ENCODE measurements around the gene NFX1.
A peak's percentile ranks its signal among the peaks of the same experiment; 100 is the strongest.
"Not testable (repeated sequence)": the region's sequence is repeated elsewhere in the genome, so short reads cannot be mapped to it uniquely, and the experiment has no call there.

Gene NFX1

DNA sequence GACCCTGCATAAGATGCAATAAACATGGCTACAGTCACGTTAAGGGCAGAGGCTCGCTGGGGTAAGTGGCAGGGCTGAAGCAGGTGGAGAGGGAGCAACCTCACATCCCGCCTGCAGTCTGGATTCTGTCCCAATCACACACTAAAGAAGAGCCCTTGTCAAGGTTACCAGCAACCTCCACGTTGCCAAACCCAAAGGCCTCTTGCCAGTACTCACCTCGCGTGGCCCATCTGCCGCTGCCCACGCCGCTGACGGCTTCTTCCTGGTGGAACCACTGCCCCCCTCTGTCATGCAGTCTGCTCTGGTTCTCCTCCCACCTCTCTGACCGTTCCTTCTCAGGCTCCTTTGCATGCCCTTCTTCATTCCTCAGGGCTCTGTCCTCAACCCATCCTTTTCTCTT is 103.3 kb downstream of the NFX1 start:
- DNase-seq = peak in 1 of 2 experiments; percentile 10

DNA sequence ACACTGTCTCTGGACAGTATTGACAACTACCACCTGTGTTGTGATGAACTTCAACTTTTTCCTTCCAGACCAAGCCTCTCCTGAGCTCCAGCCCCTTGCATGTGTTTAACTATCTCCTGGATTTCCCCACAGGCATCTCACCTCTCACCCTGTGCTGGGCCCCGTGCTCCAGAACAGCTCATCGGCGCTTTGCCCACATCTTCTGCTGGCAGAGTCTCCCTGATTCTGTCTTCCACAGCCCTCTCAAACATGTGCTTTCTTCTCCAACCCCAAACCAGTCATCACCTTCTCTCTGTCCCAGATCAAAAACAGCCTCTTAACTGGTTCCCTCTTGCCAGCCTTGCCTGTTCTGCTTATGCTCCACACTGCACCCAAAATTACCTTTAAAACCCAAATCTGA is 103.7 kb downstream of the NFX1 start:
- not testable (repeated sequence) for DNase-seq

DNA sequence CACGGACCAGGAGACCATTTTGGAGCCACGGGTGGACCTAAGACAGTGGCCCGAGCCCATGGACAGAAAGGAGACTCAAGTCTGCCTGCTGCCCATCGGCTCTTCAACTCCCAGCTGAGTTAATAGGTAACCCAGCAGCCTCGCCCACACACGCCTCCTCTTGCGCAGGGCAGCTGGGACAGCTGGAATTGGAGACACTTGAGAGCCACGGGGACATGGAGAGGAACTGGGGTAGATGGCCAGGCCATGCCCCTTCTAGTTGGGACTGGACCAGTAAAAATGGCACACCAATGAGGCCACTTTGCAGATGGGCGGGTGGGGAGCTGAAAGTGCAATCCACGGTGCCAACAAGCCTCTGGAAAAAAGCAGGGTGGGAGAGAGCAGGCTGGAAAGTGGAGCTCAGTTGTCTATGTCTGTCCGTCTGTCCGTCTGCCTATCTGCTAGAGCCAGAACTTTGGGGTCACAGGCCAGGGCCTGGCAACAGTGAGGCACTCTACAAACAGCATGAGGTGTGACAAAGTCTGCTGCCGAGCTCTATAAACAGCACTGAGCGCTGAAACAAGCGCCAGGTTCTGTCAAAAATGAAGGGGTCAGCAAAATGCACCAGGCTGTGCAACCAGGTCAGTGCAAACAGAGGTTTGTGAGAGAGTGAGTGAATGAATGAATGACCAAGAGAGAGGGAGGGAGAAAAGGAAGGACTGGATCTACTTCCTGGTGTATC is 105.0 kb downstream of the NFX1 start:
- DNase-seq = not testable (repeated sequence)

DNA sequence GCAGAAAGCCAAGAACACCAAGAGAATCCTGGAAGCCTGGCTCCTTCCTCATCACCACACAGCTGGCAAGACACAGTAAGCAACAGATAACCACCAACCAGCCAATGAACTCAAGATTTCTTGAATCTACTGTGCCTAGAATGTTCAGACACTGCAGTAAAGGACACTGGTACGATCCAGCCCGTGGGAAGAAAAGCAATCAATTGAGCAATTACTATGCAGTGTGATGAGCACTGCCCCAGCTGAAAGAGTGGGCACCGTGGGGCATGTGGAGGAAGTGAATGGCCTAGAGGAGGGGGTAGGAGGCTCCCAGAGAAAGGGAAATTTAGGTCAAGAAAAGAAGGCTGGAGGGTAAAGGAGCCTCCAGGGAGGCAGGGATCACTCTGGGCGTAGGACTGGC is 107.5 kb downstream of the NFX1 start:
- not testable (repeated sequence) for DNase-seq

DNA sequence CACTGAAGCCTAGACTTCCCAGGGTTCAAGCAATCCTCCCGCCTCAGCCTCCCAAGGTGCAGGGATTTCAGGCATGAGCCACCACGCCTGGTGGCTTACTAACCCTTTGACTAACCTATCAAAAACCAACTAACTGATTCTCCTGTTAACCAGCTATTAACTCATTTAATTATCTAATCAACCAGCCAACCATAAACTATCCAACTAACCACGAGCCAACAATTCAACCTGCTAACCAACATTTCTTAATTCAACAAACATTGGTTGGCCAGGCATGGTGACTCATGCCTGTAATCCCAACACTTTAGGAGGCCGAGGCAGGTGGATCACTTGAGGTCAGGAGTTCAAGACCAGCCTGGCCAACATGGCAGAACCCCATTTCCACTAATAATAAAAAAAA is 108.7 kb downstream of the NFX1 start:
- DNase-seq = not testable (repeated sequence)

DNA sequence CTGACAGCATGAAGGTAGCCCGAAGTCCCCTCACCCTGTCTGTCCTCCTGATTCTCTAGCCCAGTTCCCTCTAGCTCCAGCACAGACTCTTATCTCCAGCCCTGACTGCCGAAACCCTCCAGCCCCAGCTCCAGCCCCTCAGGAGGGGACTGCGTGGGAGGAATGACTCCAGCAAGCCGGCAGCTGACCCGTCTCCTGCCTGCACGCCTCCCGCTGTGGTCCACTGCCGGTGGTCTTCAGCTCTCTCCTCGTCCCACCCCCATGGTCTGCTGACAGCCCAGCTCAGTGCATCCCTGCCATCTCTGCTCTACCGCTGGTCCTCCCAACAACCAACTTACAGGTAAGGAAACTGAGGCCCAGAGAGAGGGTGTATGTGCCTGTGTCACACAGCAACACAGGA is 111.5 kb downstream of the NFX1 start:
- not testable (repeated sequence) for DNase-seq

DNA sequence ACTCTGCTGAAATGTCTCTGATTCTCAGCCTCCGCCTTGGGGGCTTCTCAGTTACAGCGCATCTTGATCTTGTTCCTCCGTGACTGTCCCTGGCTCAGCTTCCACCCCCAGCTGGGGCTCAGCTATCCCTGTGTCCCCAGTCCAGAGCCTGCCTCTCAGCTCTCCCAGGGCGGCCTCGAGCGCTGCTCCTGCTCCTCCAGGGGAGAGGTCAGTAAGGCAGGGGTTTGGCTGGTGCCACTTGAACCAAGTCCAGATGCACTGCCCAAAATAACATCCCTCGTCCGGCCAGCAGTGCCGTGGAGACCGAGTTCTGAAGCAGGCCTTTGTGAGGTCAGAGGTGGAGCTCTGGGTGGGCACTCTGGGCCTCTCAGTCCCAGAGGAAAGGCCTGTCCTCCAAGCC is 112.1 kb downstream of the NFX1 start, which contains the start of gene AQP7:
TSS of gene AQP7 (minus strand) at position 198 of the 400 bp plus-strand sequence. CDS start 1,306 bp downstream, outside the sequence.
- DNase-seq = not testable (repeated sequence)

DNA sequence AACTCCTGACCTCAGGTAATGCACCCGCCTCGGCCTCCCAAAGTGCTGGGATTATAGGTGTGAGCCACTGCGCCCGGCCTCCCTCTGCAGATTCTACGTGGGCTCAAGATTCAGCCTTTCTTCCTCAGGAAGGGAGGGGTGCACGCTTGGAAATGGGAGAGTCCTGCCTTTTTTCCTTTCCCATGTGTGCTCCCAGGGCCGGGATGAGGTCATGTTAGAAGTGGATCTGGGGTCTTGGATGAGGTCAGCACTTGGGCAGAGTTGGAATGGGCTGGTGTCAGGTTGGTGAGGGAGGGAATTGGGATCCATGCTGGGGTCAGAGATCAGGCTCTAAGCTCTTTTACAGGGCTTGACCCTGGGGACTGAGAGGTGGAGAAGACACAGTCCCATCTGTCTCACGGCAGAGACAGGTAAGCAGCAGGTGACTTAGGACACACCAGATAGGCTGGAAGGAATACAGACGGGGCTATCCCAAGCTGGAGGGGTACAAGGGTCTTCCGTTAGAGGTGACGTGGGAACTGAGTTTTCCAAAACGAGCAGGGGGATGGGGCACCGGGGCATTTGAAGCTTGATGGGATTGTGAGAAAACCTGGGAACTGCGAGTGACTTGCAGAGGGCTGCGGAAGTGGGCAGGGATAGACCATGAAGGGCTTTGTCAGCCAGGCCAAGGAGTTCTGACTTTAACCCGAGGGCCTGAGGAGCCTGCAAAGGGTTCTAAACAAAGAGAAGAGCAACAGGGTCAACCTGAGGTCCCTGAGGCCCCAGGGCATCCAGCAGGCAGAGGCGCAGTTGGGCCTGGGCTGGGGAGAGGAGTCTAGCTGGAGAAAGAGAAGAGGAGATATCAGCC is 113.8 kb downstream of the NFX1 start:
- no peak for DNase-seq

DNA sequence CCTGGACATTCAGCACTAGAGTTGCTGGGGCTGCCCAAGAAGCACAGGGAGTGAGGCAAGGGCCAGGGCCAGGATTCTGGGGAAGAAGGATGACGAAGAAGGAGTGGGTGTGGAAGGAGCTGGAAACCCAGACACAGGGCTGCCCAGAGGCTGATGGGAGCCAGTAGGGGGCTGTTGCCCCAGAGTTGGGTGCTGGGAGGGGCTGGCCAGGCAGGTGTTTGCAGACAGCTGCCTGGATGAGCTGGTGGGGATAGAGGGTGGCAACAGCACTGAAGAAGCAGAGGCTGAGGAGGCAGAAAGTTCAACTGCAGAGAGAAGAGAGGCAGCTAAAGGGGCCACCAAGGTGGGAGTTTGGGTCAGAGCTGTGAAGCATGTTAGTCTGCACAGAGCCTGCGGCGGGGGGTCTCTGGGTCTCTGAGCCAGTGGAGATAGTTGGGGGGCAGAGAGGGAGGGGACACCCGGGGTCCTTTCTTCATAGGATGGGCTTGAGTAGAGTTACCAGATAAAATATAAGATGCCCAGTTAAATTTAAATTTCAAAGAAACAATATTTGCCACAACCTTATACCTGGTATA is 114.6 kb downstream of the NFX1 start:
- no peak for DNase-seq

DNA sequence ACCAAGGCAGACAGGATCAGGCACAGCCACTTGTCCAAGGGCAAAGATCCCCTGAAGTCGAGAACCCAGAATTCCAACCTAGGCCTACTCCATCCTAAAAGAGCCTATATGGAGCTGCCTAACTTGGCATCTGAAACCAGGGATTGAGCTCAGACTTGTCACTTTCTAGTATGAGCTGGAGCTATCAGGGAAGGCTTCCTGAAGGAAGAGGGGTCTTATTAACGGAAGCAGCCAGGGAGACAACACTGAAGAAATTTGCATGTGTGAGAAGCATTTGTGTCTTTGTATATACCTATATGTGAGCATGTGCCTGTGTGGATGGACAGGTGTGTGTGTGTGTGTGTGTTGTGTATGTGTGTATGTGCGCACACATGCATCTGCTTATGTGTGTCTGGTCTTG is 116.7 kb downstream of the NFX1 start:
- no peak for DNase-seq

DNA sequence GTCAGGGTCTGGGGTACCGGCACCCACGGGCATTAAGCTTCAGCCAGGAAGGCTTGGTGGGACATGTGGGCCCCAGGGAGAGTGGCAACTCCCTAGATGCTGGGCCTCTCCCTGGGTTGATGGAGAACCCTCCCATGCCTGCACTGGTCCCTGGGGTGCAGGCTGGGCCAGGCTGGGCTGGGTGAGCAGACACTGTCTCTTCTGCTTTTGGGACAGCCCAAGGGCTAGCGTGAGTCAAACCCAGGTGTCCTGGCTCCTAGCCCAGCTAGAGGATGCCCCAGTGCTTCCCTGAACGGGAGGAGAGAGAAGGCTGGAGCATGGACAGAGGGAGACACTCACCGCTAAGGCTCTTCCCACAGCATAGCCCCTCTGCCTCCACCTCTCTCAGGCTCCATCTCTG is 117.8 kb downstream of the NFX1 start:
- no peak for DNase-seq

DNA sequence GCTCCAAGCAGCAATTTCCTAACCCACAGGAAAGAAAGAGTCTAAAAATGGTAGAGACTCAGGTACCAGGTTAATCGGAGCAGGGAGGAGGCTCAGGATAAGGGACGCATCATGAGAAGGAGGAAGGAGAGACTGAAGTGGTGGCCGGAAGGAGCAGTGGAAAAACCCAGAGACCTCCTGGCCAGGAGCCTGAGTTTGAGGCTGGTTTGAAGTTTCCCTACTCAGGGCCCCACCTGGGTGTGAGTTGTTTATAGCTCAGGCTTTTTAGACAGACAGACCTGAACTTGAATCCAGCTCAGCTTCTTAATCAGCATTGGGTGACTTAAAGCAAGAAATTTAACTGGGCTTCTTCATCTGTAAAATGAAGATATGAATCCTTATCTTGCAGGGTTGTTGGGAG is 124.0 kb downstream of the NFX1 start:
- no peak for DNase-seq

DNA sequence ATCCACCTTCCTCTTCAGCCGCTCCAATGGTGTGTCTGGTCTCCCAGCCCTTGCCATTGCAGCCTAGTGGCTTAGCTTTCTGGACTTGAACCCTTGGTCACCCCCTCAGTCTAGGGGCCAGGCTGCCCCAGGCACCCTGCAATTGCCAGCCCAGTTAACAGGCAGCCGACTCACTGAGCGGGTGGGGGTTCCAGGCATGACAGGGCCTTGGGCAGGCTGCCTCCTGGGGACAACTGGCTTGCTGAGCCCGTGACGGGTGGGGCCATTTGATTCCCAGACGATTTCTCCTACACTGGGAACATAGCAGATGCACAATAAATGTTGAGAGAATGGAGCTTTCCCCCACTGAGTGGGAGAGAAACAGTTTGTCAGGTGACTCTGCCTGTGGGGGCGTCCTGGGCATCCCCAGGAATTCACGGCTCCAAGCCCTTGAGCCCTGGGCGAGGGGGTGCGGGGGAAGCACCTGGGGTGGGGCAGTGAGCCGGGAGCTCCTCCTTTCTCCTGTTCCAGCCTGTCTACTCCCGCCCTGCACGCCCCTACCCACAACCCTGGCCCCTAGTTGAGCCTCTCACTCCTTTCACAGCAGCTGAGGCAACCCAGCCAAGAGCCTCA is 124.7 kb downstream of the NFX1 start:
- DNase-seq = no peak

DNA sequence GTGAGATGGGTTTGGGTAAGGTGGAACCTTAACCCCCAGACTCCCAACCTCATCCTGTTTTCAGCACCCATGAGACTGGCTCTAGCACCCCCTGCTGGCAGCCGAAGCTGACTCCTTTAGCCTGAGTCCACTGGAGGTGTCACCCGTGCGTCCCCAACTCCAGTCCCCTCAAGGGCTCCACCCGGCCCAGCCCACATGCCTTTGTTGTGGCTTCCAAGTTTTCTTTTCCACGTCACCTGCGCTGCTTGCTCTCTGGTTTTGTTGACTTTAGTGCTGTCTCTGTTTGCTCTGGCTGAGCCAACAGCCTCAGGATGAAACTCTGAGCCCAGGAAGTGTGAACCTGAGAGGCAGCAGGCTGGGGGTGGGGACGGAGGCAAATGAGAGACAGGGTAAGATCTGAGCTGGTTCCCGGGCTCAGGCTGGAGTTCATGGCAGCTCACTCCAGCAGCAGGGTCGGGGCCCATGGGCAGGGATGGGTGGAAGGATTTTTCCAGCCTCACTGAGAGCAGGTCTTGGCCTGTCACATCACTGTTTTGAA is 125.3 kb downstream of the NFX1 start:
- DNase-seq = peak in 1 of 2 experiments; percentile 46

DNA sequence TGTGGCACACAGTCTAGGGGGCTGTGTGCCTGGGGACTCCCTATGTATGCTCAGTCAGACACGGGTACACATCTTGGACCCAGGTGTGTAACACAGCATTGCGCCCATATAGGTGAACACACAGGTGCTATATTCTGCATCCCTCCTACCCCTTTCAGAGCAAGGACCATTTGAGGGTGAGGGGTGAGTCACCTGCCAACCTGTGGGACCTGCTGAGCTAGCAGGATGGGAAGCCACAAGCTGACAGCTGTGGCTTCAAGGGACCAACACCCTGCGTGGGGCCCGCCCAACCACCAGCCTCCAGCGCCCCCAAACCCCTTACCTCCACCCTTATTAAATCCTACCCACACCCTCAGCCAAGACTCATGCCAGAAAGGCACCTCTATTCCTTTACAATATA is 126.7 kb downstream of the NFX1 start:
- no peak for DNase-seq

DNA sequence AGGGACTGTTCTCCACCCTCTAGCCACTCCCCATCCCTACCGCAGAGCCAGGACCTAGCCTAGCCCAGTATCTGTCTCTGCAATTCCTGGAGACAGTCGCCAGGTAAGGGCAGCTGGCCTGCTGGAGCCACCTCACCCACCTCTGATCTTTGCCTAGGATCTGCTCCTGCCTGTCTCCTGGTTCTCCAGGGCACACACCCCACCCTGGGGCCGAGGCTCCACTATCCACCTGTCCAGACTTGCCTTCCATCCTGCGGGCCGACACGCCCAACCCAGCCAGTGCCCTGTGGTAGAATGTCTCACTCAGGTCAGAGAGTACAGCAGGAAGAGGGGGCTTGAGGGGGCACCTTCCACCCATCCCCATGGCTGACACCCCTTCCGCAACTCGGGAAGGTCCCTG is 127.8 kb downstream of the NFX1 start:
- DNase-seq = no peak

DNA sequence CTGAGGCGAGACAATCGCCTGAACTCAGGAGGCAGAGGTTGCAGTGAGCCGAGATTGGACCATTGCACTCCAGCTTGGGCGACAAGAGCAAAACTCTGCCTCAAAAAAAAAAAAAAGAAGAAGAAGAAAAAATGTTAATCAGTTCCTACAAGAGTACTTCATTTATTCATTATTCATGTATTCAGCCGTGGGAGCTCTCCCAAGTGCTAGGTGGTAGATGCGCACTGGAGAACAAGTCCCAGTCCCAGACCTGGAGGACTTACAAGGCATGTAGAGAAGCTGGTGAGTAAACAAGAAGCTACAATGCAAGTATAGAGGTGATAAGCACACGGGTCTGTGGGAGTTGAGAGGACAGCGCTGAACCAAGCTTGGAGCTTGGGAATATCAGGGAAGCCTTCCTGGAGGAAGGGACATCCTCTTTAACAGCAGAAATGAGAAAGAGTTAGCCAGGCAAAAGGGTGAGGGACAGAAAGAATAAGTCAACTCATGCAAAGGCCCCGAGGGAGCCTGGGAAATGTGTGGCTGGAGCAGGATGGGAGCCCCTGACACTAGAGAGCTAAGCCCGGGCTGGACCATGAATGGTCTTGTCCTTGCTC is 129.5 kb downstream of the NFX1 start:
- DNase-seq = no peak

Measured in NCI-H446 (cell line).